ENCODE results near the gene HOXA4.

Gene HOXA4

DNA sequence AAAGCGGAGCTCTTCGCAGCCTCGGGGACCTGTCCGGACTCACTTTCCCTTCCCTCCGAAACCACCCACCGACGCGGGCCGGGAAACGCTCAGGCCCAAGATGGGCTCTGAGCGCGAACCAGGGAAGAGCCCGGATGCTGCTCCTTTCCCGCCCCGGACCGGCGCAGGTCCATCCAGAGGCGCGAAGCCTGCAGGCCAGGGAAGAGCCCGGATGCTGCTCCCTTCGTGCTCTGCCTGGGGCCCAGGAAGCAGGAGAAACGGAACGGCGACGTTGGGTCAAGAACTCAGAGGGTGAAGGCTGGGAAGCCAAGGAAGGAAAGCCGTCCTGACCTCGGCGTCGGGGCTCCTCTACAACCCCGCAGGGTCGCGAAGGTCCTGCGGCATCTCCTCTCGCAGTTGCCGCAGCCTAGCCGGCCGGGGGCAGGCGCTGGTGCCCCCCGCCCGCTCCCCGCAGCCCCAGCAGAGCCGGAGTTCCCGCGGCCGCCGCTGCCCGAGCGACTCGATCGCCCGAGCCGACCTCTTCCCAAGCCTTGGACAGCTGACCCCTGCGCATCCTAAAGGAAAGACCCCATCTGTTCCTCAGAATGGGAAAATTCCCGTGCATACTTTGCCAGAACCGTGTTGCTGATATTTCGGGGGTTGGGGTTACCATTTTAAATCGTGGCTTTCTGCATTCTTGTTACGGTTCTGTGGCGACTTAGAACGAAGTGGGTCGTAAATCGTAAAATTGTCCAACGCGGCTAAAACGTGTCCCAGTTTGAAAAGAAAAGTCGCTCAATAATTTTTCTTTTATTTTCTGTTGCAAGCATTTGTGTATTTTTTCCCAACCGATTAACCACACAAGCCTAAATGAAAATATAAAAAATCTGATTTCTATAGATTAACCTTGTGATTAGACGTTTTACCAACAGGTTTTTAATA is 42.3 kb downstream of the HOXA4 start:
- DNase-seq, result no peak

DNA sequence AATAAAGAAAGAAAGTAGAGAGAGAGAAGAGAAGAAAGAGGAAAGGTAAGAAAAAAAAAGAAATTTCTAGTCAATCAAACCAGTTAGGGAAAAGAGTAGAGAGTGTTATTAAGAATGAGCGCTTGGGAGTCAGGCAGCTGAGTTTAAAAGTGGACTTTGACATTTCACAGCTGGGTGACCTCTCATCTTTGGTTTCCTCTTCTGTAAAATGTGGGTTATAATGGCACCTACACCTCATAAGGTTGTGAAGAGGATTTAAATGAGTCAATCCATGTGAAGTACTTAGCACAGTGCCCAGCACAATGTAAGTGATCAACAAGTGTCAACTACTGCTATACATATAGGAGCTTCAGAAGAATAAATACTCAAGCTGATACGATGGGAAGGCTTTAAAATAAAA is 46.9 kb downstream of the HOXA4 start:
- peak; percentile 18 for DNase-seq

DNA sequence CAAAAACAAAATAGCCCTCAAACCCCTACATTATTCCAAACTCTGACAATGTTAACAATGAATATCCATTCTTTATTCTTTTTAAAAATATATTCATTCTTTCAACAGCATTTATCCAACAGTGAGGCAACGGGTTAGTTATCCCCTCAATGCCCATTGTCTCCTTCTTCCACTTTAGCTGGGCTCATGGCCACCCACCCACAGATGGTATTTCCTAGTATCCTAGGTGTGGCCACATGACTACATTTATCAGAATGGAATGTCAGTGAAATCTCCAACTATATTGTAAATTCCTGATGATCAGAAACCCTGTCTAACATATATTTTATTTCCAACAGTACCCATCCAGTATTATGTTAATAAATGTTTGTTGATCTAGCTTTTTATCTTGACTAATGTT is 48.4 kb downstream of the HOXA4 start:
- no peak for DNase-seq

DNA sequence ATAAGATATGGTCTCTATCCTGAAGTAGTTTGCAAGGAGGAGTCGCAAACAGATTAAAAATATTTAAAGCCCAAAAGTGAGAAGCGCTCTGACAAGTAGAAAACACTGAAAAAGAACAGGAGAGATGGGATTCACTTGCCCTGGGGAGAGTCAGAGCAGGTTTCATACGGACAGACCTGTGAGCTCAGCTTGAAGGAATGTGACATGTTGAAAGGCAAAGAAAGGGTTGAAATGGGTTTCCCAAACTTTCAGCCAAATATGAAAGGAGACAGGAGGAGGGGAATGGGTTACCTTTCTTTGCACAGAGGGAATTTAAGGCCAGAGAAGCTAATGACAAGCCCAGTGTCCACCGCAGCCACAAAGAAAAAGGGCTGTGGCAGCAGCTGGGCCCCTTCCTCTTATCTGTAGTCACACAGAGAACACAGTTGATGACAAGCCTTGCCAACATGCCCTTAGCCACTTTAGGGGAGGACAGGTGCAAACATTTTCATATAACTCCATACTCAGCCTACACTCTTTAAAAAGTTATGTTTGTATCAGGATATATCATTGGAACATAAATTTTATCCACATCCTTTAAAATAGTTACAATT is 49.6 kb downstream of the HOXA4 start:
- DNase-seq, result no peak

DNA sequence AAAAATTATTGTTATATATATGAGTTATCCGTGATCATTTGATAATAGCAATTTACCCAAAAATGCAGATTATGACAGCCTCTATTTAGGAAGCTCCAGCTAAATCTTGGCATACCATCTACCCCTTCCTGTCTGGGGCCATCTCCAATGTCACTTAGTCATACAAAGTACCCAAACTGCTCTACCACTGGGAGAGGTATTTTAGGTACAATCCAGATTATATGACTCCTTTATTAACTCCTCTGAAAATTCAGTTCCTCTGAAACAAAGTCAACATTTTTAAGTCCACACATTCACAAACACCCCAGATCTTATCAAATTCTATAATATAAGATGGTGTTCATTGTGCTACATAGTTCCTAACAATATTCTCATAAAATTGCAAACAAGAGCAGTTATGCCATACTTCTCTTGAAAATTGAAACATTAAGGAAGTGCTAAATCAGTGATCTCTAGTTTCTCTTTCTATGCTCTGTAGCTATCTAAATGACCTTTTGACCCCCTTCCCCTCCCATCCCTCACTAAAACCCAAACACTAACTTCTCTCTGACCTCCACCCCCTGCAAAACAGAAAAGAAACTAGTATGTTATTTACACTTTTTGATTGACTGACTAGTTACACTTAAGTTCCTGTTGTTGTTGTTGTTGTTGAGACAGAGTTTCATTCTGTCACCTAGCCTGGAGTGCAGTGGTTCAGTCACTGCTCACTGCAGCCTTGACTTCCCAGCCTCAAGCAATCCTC is 51.2 kb downstream of the HOXA4 start:
- no peak for DNase-seq

DNA sequence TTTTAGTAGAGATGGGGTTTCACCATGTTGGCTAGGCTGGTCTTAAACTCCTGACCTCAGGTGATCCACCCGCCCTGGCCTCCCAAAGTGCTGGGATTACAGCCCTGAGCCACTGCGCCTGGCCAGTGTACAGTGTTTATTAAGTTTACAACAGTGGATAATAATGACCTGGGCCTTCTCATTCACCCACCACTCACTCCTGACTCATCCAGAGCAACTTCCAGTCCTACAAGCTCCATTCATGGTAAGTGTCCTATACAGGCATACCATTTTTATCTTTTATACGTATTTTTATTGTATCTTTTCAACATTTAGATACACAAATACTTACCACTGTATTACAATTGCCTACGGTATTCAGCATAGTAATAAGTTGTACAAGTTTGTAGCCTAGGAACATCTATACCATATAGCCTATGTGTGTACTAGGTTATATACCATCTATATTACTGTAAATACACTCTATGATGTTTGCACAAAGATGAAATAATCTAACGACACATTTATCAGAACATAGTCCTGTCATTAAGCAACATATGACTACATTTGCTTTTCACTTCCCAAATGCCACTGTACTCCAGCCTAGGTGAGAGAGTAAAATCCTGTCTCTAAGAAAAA is 51.8 kb downstream of the HOXA4 start:
- no peak for DNase-seq
